Midbrain (tissue), 1 donor: ENCODE measurements around the gene NOM1.

ENCODE experiments used
- DNase-seq: peaks from one replicate; lab custom pipeline; 2025; lab: John Stamatoyannopoulos, UW

The NOM1 gene

DNA sequence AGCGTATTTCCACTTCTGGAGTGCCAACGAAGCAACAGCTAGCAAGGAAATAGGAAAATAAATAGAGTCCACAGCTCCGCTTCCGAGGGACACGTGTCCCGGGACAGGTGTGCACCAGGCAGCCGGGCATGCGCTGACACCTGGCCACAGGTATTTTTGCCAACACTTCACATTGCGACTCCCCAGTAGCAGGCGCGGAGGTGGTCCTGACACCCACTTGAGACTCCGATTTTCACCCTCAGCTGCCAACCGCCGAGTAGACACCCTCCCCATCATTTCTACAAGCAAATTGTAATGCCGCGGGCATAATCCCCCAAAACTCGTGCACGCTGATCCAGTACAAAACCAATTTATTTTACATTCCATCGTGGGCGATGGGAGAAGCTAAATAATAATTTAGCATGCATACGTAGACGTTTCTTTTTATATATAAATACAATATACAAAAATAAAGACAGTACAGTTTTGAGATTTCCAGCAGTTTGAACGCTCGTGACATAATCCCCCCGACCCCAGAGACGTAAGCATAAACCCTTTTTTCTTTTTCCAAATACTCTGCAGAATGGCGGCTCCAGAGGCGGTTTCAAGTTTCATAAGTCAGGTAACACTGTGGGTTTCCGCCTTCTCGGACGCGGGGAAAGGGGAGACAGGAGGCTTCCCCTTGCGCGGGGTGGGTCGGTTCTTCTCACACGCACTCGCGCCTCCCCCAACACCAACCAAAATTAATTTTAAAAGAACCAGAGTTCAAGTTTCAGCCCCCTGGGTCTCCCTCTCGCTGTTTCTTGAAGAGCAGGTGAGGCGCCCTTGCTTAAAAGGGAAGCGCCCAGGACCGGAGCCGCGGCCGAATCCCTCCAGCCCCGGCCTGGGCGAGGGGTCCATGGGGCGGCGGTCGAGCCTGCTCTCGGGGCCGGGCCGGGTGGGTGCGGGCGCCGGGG is 55.3 kb downstream of the NOM1 start:
- DNase-seq, result no peak

- DNase-seq, result no peak
Measured at GRCh38 chr7:157005456-157006204, 56.1 kb downstream of the NOM1 start.

DNA sequence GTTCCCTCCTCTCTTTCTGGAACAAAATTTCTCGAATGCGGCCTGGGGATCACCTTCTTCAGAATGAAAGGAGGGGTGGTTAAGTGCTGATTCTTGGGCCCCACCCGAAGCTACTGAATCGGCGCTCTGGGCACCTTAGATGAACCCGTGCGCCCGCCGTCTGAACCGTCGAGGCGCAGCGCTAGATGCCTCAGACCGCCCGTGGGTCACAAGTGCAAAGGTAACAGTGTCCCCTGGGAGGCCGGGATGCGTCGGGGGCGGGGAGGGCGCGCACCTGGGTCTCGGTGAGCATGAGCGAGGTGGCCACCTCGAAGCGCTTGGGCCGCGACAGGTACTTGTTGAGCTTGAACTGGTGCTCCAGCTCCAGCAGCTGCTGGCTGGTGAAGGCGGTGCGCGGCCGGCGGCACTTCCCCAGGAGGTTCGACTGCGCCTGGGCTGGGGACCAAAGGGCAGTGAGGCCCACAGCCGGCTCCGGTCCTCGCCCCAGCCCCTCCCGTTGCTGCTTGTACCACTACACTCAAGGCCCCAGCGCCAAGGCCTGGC is 56.8 kb downstream of the NOM1 start:
- DNase-seq, result no peak

DNA sequence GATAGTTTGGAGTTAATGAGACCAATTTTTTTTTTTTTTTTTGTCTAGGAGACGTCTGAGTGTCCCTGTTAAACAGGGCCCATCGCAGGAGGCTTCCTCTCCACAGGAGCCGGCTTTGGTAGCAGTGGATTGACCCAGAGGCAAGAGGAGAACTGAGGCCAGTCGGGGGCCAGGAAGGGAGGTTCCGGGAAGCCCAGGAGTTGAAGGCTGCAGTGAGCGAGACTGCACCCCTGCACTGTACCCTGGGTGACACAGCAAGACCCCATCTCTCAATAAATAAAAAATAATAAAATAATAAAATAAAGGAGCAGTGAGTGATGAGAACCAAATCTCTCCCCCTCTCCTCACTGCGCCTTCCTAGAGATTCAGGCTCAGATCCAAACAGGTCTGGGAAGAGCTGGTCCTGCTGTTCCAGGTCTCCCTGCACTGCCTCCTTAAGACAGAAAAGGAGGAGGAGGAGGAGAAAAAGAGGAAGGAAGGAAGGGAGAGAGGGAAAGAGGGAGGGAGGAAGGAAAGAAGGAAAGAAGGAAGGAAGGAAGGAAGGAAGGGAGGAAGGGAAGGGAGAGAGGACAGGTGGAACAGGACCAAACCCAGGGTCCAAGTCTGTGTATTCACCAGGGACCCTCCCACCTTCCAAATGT is 57.4 kb downstream of the NOM1 start:
- no peak for DNase-seq

- DNase-seq, result no peak
Measured at GRCh38 chr7:157007470-157008066, 58.1 kb downstream of the NOM1 start.

GRCh38 chr7:157008206-157009169 is 59.0 kb downstream of the NOM1 start:
- no peak for DNase-seq

- DNase-seq, result no peak
Measured at GRCh38 chr7:157009170-157009777, 59.8 kb downstream of the NOM1 start.

- DNase-seq, result no peak
Measured at GRCh38 chr7:157009778-157010587, 60.5 kb downstream of the NOM1 start.

DNA sequence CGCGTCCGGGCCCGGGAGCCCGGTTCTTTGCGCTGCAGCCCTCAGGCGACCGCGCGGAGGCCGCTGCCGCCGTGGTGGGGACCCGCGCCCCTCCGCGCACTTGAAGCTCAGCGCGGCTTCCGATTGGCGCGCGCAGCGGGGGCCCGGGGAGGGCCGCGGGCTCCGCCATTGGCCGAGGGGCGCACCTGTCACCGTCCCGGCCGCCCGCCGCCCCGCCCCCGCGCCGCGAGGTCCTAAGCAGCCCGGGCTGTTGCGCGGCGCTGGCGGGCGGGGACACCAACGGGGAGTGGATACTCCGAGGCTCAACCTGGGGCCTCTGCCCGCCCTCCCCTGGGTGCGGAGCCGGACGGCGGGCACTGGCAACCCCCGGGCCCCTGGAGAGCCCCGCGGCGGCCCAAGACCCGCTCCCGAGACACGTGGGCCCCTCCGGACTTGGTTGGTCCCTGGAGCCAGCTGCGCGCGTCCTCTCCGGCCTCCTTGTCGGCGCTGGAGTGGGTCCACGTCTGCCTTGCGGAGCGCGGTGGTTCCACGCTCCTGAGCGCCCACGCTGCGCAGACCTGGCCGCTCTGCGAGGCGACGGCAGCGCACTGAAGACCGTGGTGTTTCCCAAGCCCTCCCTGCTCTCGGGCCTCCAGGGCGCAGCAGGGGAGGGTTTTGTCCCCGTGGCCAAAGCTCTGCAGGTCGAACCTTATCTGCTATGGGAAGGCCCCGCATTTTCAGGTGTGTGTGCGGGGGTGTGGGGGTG is 61.2 kb downstream of the NOM1 start, which contains the start of gene MNX1:
MNX1 (minus strand) TSS at position 76 of the 745 bp plus-strand sequence. CDS start 313 bp downstream, outside the sequence.
- DNase-seq, result peak; percentile 7

- DNase-seq, result no peak
Measured at GRCh38 chr7:157011333-157012112, 62.0 kb downstream of the NOM1 start.

- DNase-seq, result no peak
Measured at GRCh38 chr7:157012113-157012547, 62.6 kb downstream of the NOM1 start.

DNA sequence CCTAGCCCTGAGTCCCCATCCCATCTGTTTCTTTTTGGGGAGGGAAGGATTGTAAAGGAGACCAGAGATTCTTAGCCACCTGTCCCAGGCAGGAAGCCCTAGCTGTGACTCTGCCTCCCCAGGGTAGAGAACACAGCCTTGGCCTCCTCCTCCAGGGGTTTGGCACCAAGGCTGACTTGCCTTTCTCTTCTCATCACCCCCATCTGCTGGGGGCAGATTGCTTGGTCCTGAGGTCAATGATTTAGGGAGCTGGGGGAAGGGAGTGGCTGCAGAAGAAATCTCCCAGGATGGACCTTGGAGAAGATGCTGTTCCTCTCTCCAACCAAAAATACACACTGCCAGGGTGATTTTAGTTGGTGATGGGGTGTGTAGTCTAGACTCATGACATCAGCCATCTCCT is 63.6 kb downstream of the NOM1 start:
- DNase-seq, result no peak

DNA sequence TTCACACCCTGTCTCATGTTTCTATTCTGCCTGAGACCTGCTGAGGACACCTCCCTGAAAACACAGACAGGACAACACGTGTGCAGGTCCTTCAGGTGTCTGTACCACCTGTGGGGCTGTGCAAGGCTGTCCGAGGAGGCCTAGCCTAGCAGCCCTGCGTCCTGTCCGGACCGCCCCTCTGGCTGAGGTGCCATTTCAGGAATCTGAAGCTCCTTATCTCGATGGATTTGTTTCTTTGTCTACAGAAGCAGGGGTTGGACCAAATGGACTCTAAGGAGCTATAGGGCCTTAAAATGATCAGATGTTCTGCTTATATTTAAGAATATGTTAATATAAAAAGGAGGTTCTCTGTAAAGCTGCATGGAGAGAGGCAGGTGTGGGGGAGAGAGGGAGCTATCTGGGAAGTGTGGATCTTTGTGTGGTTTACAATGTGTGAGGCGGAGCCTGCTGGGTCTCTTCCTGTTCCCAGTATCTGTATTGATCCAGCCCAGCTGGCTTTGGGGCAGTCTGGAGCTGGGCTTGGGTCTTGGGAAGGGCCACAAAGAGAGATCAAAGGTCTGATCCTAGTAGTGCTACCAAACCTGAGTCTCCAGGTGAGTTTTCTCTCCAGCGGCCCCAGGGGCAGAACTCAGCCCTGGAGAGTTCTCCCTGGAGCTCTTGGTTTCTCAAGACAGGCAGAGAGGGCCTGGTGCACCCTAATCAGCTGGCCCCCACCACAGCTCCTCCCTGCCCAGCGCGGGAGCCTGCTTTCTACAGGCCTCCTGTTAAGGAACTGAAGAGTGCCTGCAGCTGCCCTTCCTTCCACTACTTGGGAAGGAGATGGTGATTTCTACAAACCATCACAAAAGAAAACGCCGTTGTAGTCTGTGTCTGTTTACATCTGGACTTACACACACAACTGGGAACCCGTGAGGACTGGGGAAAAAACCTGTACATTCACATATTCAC is 64.4 kb downstream of the NOM1 start:
- DNase-seq, result no peak

DNA sequence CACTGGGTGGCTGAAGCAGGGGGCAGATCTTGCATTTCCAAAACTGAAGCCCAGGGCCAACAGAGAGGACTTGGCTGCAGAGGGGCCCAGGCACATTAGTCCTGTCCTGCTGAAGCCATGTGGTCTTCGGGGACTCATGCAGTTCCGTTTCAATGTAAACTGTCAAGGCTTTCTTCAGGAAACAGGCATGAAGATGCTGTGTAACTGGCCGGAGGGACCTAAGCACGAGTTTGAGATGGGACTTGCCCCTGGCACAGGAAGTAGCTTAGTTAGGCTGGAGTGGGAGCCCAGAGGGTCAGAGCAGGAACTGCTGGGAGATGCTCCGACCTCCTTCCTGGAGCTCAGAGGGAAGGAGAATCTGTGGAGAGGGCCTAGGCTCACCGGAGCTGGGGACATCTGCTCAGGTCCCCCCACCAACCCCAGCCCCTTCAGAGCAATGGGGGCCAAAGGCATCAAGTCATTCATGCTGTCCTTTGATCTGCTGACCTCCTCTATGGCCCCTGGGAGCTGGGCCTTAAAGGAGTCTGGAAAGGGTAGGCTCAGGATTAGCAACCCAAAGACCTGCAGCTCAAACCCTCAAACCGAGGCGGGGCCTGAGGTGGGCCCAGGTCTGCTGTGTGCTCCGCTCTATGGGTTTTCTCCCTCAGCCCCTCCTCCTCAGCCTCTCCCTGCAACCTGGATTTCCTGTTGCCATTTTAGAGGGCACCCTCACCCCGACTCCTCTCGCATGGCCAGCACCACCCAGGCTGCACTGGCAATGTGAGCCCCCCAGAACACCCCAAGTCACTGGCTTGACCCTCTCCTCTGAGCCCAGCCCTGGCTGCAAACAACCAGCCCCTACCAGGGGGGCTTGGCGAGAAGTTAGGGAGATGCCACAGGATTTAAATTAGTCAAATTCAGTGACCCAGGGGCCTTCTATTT is 65.4 kb downstream of the NOM1 start:
- no peak for DNase-seq

DNA sequence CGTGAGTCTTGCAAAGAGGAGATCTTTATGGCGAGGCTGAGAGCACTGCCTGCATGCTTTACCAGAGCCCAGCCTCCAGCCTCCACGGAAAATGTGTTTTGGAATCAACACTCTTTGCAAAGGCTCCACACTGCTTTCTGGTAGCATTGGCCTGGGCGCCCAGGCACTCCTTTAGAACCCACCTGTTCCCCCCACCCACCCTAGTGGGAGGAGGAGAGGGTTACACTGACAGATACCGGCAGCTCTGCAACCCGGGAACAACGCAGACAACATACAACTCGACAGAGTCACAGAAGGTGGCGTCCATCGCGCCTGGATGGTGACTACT is 66.5 kb downstream of the NOM1 start:
- DNase-seq, result no peak
